Kidney tubule cell (primary cell): Measurements from ENCODE around the gene ANTXR2.

Source experiments
- DNase-seq: peaks from one replicate; pipeline ENCODE4 v3.0.0-alpha.2; 2018; ENCODE audit warnings: low spot score

Gene ANTXR2

DNA sequence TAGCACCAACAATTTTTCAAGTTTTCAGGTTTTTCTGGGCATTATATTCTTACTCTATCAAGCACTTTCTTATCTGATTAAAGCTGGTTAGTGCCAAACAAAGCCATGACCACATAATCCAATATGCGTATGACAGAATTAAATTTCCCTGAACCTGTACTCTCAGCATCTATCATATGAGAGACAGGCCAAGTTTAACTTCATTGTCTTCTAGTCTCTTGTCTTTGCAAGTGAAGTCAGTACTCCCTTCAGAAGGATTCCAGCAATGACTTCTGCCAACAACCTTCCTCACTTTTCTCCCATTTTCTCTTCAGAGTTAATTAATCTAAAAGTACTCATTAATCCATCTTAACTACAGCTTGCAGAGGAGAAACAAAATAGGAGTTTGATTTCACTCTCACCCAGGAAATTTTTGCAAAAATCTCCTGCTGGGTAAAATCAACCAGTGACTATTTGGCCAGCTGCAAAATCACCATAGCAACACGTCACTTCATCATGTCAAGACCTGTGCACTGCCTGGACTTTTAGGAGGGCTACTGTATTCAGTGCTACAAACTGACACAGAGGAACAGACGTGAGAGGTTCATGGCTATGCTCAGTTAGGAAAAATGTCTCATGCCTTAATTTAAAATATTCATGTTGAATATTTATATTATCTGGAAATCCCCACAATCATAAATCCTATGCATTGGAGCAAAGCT is 208.4 kb downstream of the ANTXR2 start:
- no peak for DNase-seq

- DNase-seq: no peak
These were observed 209.7 kb downstream of the ANTXR2 start for GRCh38 chr4:79863333-79863732.

- DNase-seq: no peak
These were observed 210.2 kb downstream of the ANTXR2 start for GRCh38 chr4:79862821-79863220.

DNA sequence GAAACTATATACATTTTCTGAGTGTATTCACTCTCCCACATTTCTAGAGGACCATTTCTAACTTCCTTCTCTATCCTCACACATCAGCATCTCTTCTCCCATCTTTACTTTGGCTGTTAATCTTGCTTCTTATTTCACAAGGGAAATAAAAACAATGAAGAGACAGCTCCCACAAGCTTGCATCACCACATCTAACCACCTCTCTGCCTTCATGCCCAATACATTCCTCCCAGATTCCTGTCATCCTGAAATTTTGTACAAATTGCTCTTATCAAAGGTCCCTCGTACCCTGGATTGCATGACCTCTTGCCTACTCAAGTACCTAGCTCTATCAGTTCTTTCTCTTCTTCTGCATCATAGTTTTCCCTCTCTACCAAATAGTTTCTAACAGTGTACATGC is 215.2 kb downstream of the ANTXR2 start:
- no peak for DNase-seq

DNA sequence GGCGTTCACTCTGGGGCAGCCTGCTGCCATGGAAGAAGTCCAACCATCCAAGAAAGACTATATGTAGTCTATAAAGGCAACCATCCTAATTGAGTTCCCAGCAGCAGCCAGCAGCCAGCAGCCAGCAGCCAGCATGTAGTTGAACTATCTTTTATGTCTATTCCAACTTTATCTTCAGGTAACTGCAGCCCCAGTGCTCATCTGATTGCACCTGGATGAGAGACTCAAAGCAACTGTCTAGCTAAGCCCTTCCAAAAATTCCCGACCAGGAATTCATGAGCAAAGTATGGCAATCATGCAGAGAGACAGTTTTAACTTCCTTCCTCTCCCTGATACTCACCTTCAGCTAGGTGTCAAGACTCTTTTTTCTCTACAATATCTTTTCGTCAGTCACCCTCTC is 216.8 kb downstream of the ANTXR2 start:
- DNase-seq: no peak

- no peak for DNase-seq
These were observed 218.1 kb downstream of the ANTXR2 start for GRCh38 chr4:79854856-79855502.

GRCh38 chr4:79852305-79852730 is 220.7 kb downstream of the ANTXR2 start:
- no peak for DNase-seq

DNA sequence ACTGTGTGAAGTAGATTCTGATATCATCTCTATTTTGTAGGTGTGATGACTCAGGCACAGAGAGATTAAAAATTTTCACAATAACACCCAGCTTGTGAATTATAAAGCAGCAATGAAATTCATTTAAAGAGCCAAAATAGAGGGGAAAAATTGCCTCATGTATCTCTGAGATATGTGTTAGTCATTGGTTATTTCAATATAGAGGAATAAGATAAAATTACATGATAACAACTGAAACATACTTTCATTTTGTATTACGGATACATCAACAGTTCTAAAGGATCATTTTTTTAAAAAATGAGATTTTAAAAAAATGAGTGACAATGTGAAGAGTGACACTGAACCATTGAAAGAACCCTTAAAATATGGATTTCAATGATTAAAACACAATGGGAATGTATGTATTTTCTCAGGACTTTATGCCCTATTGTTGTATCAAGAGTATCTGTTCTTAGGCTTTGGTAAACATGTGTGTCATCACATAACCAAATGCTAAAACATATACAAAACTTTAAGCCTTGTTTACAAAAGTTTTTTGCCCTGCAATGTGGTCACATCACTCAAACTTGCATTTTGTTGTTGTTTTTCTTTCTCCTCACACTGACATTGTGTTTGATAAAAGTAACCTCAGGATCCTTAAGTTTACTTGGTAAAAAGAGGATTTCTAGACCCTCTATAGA is 221.3 kb downstream of the ANTXR2 start:
- DNase-seq: no peak
